BE2C (cell line): ENCODE measurements around the gene NPR3.

Experiments
- DNase-seq: peaks from one replicate; pipeline ENCODE4 v3.0.0-alpha.2; 2020
- H3K27me3 ChIP-seq: fragments of 250-450 bp; sonication (Bioruptor Pico); 2 replicates; pipeline ENCODE4 v1.5.1; 2020; ENCODE audit warnings: mild to moderate bottlenecking
- H3K36me3 ChIP-seq: fragments of 250-450 bp; sonication (Bioruptor Pico); 2 replicates; pipeline ENCODE4 v1.5.1; 2020; ENCODE audit warnings: mild to moderate bottlenecking
- H3K4me1 ChIP-seq: fragments of 250-450 bp; sonication (Bioruptor Pico); 2 replicates; pipeline ENCODE4 v1.5.1; 2020
- H3K4me3 ChIP-seq: 2 replicates; pipeline ENCODE4 v1.5.1; 2011; ENCODE audit warnings: low read depth, low read length
- H3K9me3 ChIP-seq: fragments of 250-450 bp; sonication (Bioruptor Pico); 2 replicates; pipeline ENCODE4 v1.5.1; 2020
- CTCF ChIP-seq: IDR thresholded peaks from 2 replicates; pipeline ENCODE4 v1.5.1; 2012; ENCODE audit warnings: mild to moderate bottlenecking, low read depth, low read length

The NPR3 gene

GRCh38 chr5:32753765-32754164, 42.6 kb downstream of the NPR3 start:
- peaks cover 10% of the 10 kb centered on the region; the same call in 1 of the 2 replicates for H3K27me3 ChIP-seq
- no peak for DNase-seq
- H3K9me3 ChIP-seq: no peaks in the 10 kb centered on the region
- no peaks in the 10 kb centered on the region for H3K36me3 ChIP-seq
- no peaks in the 10 kb centered on the region for H3K4me1 ChIP-seq
- no peak overlapping the region for H3K4me3 ChIP-seq
- no peak for TF ChIP-seq CTCF

- peaks cover 10% of the 10 kb centered on the region; the same call in 1 of the 2 replicates for H3K27me3 ChIP-seq
- no peak for DNase-seq
- no peaks in the 10 kb centered on the region for H3K36me3 ChIP-seq
- H3K4me1 ChIP-seq: no peaks in the 10 kb centered on the region
- no peak for TF ChIP-seq CTCF
- H3K9me3 ChIP-seq: no peaks in the 10 kb centered on the region
- no peak overlapping the region for H3K4me3 ChIP-seq
Measured at GRCh38 chr5:32754284-32754683, 43.2 kb downstream of the NPR3 start.

GRCh38 chr5:32760091-32760509, 49.0 kb downstream of the NPR3 start:
- Histone ChIP-seq H3K9me3 (no peaks in the 10 kb centered on the region), H3K4me3 (no peak overlapping the region), H3K27me3 (no peaks in the 10 kb centered on the region), H3K4me1 (no peaks in the 10 kb centered on the region), H3K36me3 (no peaks in the 10 kb centered on the region)
- TF ChIP-seq CTCF: no peak
- no peak for DNase-seq

GRCh38 chr5:32765266-32765665, 54.1 kb downstream of the NPR3 start:
- Histone ChIP-seq H3K36me3 (no peaks in the 10 kb centered on the region), H3K4me1 (no peaks in the 10 kb centered on the region), H3K27me3 (no peaks in the 10 kb centered on the region), H3K9me3 (no peaks in the 10 kb centered on the region), H3K4me3 (no peak overlapping the region)
- DNase-seq: no peak
- TF ChIP-seq CTCF: no peak

GRCh38 chr5:32767948-32768467, 56.9 kb downstream of the NPR3 start:
- DNase-seq: no peak
- Histone ChIP-seq H3K4me1 (no peaks in the 10 kb centered on the region), H3K36me3 (no peaks in the 10 kb centered on the region), H3K9me3 (no peaks in the 10 kb centered on the region), H3K27me3 (no peaks in the 10 kb centered on the region), H3K4me3 (no peak overlapping the region)
- TF ChIP-seq CTCF: no peak

- no peaks in the 10 kb centered on the region for H3K4me1 ChIP-seq
- no peaks in the 10 kb centered on the region for H3K9me3 ChIP-seq
- DNase-seq: no peak
- H3K27me3 ChIP-seq: no peaks in the 10 kb centered on the region
- H3K36me3 ChIP-seq: no peaks in the 10 kb centered on the region
- TF ChIP-seq CTCF: no peak
- no peak overlapping the region for H3K4me3 ChIP-seq
Measured at GRCh38 chr5:32769711-32770110, 58.6 kb downstream of the NPR3 start.
